ENCODE results near the gene PIGR. TPM values are rescaled to one million over a fixed set of nuclear protein-coding genes. Genes with fewer than 3 reads are reported as not detected.

Gene PIGR
- total and polyA plus RNA-seq, 2 experiments from 2014 or later, result not detected

- H3K4me1 ChIP-seq (ENCODE audit: low read depth), result no peaks in the 10 kb centered on the region
- peaks cover 58% of the 10 kb centered on the region for H3K27me3 ChIP-seq
- H3K27ac ChIP-seq, result no peak overlapping the region
- DNase-seq (ENCODE audit: low read depth in 1 of 2, low spot score in 1 of 2), result peak in 1 of 2 donors; percentile 55
- no peaks in the 10 kb centered on the region for H3K9me3 ChIP-seq (ENCODE audit: low read depth)
- TF ChIP-seq CTCF (IDR thresholded peaks at IDR 0.05; ENCODE audit: low read depth, low read length), result no peak
- H3K36me3 ChIP-seq, result no peaks in the 10 kb centered on the region
- H3K4me3 ChIP-seq, result peak overlapping the region; percentile 58
Measured at GRCh38 chr1:206909161-206909882, 36.9 kb downstream of the PIGR start.

- no peak for TF ChIP-seq CTCF (IDR thresholded peaks at IDR 0.05; ENCODE audit: low read depth, low read length)
- Histone ChIP-seq H3K4me3 (no peak overlapping the region), H3K4me1 (ENCODE audit: low read depth) (no peaks in the 10 kb centered on the region), H3K9me3 (ENCODE audit: low read depth) (no peaks in the 10 kb centered on the region), H3K36me3 (no peaks in the 10 kb centered on the region), H3K27me3 (peaks cover 47% of the 10 kb centered on the region), H3K27ac (no peak overlapping the region)
- DNase-seq (ENCODE audit: low read depth in 1 of 2, low spot score in 1 of 2), result no peak
Measured at GRCh38 chr1:206908038-206908437, 38.2 kb downstream of the PIGR start.

GRCh38 chr1:206907304-206907991, 38.8 kb downstream of the PIGR start:
- H3K27ac ChIP-seq, result no peak overlapping the region
- DNase-seq (ENCODE audit: low read depth in 1 of 2, low spot score in 1 of 2), result peak in 1 of 2 donors; percentile 71
- peak; percentile 38 for TF ChIP-seq CTCF (IDR thresholded peaks at IDR 0.05; ENCODE audit: low read depth, low read length)
- no peaks in the 10 kb centered on the region for H3K4me1 ChIP-seq (ENCODE audit: low read depth)
- no peak overlapping the region for H3K4me3 ChIP-seq
- peaks cover 48% of the 10 kb centered on the region for H3K27me3 ChIP-seq
- no peaks in the 10 kb centered on the region for H3K36me3 ChIP-seq
- no peaks in the 10 kb centered on the region for H3K9me3 ChIP-seq (ENCODE audit: low read depth)

- peak in 1 of 2 donors; percentile 86 for DNase-seq (ENCODE audit: low read depth in 1 of 2, low spot score in 1 of 2)
- Histone ChIP-seq H3K4me1 (ENCODE audit: low read depth) (no peaks in the 10 kb centered on the region), H3K36me3 (no peaks in the 10 kb centered on the region), H3K9me3 (ENCODE audit: low read depth) (no peaks in the 10 kb centered on the region), H3K27ac (no peak overlapping the region), H3K27me3 (peaks cover 45% of the 10 kb centered on the region), H3K4me3 (no peak overlapping the region)
- TF ChIP-seq CTCF (IDR thresholded peaks at IDR 0.05; ENCODE audit: low read depth, low read length), result no peak
Measured at GRCh38 chr1:206905295-206906164, 40.7 kb downstream of the PIGR start.

- Histone ChIP-seq H3K36me3 (no peaks in the 10 kb centered on the region), H3K27ac (no peak overlapping the region), H3K9me3 (ENCODE audit: low read depth) (no peaks in the 10 kb centered on the region), H3K4me1 (ENCODE audit: low read depth) (no peaks in the 10 kb centered on the region), H3K27me3 (peaks cover 35% of the 10 kb centered on the region), H3K4me3 (no peak overlapping the region)
- no peak for TF ChIP-seq CTCF (IDR thresholded peaks at IDR 0.05; ENCODE audit: low read depth, low read length)
- no peak for DNase-seq (ENCODE audit: low read depth in 1 of 2, low spot score in 1 of 2)
Measured at GRCh38 chr1:206904423-206905142, 41.7 kb downstream of the PIGR start.

Data from cardiac muscle cell (in vitro differentiated cells and primary cell).